ENCODE data around the gene EIF2B5.

EIF2B5 gene

DNA sequence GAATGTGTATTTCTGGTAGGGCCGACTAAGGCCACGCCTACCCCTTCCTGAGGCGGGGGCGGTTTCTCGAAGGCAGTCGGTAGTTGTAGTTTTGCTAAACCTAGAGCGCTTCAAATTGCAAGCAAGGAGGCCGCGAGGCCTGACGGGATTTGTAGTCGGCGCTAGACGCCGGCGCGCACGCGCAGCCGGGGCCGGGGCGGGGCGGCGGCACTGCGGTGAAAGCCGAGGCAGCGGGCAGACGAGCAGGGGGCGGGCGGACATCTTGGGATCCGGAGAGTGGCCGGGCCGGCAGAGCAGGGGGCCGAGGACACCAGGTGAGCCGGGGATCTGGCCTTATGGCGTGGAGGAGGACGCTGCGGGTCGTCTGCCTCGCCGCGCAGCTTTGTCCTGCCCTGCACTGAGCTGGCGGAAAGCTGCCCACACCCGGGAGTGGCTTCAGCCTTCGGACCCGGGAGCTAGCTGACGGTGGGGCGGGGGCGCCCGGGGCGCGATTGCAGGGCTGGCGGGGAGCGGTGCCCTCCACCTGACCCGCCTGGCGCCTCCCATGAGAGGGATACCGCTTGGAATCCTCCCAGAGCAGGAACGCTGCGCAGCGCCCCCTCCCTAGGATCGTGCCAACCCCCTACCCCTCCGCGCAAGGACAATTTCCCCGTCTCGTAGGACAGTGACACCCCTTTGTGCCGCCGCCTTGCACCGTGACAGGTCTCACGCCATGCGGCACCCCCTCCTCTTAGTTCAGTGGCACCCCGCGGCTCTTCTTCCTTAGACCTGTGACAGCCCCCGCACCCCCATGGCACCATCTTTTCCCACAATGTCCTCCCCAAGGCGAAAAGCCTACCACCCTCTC is 39.7 kb downstream of the EIF2B5 start, which contains the start of gene AP2M1:
Gene AP2M1, plus strand, starts transcription at position 210 of the 847 bp plus-strand sequence. CDS start 2,139 bp downstream, outside the sequence.
- peak; percentile 93 to 98 for DNase-seq

DNA sequence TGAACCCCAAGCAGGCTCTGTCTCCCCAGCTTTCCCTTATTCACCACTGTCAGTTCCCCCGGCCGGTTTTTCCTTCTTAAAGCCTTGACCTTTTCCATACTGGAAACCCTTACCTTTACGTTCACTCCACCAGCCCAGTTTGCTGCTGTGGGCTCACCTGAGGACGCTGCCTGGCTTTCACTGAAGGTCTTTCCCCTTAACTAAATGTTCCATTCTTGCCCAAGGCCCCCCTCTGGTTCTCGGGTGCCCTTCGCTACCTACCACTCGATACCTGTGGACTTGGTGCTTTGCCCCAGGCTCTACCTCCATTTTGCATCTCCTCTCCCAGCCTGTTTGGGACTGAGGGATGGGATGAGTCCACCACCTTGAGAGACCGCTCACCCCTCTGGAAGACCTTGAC is 40.3 kb downstream of the EIF2B5 start:
- no peak for DNase-seq

DNA sequence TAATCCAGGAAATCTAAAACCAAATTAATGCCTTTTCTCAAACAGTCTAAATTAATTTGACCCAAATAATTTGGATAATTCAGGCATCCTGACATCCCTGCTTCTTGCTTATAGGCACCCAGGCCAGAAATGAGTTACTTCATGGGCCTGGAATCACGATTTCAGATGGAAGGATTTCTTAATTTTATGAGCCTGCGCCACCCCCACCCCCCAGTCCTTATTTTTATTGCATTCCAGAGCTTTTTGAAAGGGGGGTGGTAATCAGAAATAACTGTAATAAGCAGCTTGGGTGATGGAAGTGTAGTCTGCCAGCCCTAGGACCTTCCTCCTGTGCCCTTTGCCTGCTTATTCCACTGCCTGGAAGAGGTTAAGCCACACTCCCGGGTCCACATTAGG is 40.8 kb downstream of the EIF2B5 start:
- no peak for DNase-seq

DNA sequence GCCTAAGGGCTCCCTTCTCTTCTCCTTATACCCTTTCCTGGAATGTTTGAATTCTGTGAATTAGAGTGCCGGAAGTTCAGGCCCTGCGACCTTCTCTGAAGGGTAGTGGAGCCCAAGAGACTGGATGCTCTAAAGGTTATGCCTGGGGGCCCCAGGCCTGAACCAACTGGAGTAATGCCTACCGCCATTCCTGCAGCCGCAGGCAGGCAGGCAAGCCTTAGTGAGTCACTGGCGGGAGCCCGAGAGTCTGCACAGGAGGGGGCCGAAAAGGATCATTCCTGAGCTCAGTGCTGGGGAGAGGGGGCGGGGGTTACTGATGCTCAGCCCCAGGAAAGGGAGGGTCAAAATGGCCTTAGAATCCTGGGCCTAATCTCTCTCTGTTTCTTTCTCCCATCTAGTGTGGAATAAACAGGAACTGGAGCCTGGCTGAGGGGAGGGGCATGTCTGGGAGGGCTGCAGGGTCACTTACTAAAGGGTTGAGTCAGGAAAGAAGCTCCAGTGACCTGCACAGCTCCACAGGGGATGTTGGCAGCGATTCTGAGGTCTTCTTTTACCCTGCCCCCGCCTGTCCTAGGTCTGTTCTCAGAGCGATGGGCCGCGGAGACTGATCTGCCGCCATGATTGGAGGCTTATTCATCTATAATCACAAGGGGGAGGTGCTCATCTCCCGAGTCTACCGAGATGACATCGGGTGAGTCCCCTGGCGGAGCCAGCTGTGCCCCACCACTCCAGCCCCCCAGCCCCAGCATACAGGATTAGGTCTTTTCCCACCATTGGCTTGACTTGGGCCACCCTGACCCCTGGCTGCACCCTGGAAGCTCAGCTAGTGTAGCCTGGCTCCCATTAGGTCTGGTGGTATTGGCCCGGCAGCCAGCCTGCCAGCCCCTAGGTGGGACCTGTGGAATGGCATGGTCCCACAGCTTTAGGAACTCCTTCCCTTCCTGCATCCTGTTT is 41.5 kb downstream of the EIF2B5 start:
- peak in 1 of 2 experiments; percentile 8 for DNase-seq

DNA sequence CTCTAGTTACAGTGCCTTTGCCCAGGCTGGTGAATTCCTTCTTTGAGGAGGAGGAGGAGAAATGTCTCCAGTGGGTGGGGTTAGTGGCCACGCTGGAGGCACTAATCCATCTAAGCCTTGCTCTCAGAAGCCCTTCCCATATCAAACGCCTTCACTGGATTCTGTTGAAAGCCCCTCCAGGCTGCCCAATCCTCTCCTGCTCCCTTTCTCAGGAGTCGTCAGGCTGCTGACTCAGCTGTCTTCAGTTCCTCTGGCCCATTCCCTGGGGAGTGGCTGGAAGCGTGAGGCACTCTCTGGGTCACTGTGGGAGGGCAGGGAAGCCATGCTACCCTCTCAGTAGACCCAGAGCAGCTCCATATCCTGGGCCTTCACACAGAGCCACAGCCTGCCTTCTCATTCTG is 42.2 kb downstream of the EIF2B5 start:
- no peak for DNase-seq

DNA sequence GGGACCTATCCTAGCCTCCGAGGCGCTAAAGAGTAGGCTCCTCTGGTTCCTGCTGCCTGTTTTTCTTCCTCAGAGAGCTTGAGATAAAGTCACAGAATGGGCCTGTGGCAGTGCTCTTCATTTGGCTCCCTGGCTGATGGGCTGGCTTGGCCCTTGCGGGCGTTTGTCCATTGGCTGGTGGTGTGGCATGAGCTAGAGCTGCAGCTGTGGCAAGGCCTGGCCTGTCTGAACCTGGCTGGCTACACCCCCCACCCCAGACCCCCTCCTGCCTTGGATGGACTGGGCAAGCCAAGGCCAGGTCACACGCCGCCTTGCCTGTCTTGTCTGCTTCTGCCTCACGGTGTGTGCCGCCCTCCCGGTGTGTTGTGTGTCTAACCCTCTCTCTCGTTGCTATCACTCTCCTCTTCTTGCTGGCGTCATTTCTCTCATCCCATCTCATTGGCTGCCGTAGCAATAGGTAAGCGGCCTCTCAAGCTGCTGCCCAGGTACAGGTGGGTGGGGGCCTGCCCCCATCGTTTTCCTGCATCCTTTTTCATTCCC is 42.7 kb downstream of the EIF2B5 start:
- DNase-seq: no peak

DNA sequence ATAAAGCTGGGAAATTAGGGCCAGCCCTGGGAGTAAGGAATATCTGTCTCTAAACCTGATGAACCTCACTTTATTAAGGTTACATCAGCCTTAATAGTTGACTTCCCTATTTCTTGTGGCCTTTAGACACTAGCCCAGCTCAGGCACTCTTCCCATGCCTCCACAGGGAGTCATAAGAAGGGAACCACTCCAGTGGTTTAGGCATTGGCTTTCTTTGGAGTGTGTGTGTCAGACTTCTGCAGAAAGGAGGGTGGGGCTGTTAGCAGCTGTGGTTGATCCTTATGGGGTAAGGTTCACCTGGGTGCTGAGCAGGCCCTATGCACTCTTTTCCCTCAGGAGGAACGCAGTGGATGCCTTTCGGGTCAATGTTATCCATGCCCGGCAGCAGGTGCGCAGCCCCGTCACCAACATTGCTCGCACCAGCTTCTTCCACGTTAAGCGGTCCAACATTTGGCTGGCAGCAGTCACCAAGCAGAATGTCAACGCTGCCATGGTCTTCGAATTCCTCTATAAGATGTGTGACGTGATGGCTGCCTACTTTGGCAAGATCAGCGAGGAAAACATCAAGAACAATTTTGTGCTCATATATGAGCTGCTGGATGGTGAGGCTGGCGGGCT is 43.5 kb downstream of the EIF2B5 start:
- no peak for DNase-seq

DNA sequence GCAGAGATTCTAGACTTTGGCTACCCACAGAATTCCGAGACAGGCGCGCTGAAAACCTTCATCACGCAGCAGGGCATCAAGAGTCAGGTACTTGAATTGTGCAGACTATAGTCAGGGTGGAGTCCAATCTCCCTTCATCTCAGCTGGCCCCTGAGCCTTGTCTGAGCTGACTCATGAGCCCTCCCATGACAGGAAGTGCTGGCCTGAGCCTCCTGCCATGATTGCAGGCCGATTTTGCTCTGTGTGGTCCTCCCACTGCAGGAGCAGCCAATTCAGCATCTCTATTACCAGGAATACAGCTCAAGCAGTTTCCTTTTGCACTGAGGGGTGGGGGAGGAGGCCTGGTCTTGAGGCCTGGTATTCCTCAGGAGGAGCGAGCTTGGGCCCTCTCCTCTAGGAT is 45.0 kb downstream of the EIF2B5 start:
- DNase-seq: no peak

DNA sequence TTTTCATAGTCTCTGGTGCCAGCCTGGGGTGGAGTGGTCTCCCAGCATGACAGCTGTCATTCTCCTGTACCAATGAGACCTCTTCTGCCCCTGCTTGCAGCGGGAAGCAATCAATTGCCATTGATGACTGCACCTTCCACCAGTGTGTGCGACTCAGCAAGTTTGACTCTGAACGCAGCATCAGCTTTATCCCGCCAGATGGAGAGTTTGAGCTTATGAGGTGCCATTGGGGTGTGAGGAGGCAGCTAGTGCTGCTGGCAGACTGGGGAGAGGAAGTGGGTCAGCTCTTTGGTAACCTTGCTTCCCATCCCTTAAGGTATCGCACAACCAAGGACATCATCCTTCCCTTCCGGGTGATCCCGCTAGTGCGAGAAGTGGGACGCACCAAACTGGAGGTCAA is 46.4 kb downstream of the EIF2B5 start:
- DNase-seq: no peak

DNA sequence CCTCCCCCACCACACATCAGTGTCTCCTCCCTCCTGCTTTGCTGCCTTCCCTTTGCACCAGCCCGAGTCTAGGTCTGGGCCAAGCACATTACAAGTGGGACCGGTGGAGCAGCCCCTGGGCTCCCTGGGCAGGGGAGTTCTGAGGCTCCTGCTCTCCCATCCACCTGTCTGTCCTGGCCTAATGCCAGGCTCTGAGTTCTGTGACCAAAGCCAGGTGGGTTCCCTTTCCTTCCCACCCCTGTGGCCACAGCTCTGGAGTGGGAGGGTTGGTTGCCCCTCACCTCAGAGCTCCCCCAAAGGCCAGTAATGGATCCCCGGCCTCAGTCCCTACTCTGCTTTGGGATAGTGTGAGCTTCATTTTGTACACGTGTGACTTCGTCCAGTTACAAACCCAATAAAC is 48.5 kb downstream of the EIF2B5 start:
- no peak for DNase-seq

DNA sequence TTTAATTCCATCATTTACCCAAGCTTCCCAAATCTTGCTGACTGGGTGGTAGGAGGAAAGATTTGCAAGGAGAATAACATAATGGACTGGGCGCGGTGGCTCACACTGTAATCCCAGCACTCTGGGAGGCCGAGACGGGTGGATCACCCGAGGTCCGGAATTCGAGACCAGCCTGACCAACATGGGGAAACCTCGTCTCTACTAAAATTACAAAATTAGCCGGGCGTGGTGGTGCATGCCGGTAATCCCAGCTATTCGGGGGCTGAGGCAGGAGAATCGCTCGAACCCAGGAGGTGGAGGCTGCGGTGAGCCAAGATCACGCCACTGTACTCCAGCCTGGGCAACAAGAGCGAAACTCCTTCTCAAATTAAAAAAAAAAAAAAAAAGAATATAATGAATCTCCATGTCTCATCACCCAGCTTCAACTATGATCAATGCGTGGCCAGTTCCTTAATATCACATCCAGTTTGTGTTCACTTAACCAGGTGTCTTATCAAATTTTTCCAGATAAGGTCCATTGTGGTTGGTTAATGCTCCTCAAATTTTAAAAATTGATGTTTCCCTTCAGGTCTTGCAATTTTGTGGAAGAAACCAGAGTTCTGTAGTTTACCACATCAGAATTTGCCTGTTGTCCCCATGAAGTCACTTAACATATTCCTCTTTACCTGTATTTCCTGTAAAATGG is 49.5 kb downstream of the EIF2B5 start:
- DNase-seq: no peak

DNA sequence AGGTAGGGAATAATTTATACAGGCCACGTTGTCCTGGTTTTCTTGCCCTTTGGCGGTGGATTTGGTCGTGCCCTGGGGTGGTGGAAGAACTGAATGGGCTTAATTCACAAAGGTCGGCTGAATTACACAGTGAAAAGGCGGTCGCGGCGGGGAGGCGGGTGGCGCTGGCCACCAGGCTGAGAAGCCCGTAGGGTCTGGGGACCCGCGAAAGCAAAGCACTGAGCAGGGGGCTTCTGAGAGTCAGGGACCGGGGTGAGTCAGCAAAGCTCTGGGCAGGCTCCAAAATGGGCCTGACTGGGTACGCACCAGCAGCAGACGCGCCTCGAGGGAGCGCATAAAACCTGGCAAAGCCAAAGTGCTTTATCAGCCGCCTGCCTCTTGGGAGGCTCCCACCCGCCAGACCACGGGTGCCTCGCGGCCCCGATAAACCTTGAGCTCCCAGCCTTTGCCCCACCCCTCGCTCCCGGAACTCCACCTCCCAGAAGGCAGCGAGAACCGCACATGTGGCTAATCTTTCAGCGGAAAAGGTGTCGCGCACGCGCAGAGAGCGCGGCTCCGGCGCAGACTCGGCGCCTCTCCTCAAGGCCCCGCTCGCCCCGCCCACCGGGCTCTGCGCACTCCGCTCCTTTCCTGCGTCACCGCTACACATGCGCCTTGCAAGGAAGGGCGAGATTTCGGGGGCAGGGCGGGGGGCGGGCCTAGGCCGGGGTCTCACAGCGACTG is 50.5 kb downstream of the EIF2B5 start:
- peak; percentile 83 to 94 for DNase-seq

DNA sequence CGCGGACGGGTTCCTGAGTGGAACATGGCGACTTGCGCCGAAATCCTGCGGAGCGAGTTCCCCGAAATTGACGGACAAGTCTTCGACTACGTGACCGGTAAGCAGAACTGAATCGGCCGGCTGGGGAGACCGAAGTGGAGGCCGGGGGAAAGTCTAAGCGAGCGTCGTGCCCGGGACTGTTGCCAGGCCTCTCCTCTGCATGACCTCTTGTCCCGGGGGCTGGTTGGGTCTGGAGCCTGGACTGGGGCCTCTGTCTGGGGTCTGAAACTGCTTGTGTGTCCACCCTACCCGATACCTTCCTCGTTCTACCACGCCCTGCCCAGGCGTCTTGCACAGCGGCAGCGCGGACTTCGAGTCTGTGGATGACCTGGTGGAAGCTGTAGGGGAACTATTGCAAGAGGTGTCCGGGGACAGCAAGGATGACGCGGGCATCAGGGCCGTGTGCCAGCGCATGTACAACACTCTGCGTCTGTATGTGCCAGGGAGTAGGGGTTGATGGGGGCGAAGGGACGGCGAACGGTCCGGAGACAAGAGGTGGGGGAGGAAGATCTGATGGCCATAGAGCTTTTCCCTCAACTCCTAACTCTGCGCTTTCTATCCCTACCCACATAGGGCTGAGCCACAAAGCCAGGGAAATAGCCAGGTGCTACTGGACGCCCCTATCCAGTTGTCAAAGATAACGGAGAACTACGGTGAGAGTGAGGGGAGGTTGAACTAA is 51.2 kb downstream of the EIF2B5 start, which contains the start of gene ABCF3:
Gene ABCF3, plus strand, starts transcription at position 16 of the 718 bp plus-strand sequence. Its CDS starts 9 bp downstream, at position 25.
- DNase-seq: no peak

DNA sequence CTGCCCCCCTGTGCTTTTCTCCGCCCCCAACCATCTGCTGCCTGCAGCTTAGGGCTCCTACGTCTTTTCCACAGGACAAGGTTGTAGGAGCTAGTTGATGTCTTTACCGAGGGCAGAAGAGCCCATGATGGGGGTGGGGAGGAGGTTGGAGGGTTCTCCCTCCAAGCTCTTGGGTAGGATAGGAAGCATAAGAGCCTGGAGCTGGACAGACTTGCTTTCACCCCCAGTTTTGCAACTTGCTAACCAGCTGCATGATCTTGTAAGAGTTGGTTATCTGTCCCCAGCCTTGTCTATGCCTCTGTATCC is 51.7 kb downstream of the EIF2B5 start:
- DNase-seq: no peak

DNA sequence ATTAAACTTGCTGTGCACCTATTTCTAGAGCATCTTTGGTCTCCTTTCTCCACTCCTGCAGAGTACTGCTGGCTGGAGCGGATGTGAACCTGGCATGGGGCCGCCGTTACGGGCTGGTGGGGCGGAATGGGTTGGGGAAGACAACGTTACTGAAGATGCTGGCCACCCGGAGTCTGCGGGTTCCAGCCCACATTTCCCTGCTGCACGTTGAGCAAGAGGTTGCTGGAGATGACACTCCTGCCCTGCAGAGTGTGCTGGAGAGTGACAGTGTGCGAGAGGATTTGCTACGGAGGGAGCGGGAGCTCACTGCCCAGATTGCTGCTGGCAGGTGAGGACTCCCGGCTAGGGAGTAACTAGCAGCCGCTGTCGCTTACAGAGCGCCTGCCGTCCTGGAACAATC is 52.9 kb downstream of the EIF2B5 start:
- DNase-seq: no peak

DNA sequence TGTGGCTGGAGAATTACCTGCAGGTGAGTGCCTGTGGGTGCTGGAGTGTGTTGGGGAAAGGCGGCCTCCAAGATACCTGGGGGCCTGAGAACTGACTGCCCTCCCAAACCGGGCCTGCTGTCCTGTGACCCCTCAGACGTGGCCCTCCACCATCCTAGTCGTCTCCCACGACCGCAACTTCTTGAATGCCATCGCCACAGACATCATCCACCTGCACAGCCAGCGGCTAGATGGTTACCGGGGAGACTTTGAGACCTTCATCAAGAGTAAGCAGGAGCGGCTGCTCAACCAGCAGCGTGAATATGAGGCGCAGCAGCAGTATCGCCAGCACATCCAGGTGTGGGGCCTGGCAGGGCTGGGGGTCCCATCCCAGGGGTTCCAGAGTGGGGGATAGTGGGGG is 54.3 kb downstream of the EIF2B5 start:
- no peak for DNase-seq

DNA sequence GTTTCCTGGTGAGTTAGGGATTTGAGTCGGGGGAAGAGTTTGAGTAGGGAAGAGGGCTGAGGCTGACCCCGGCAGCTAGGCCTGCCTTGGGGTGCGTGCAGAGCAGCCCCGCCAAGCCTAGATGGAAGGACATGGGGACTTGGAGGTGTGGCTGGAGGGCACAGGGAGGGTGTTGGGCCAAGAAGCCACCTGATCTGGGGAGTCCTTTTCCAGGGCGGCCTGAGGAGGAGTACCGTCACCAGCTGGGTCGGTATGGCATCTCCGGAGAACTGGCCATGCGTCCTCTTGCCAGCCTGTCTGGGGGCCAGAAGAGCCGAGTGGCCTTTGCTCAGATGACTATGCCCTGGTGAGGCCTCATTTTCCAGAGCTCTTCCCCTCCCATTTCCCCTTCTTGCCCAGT is 57.7 kb downstream of the EIF2B5 start:
- no peak for DNase-seq

DNA sequence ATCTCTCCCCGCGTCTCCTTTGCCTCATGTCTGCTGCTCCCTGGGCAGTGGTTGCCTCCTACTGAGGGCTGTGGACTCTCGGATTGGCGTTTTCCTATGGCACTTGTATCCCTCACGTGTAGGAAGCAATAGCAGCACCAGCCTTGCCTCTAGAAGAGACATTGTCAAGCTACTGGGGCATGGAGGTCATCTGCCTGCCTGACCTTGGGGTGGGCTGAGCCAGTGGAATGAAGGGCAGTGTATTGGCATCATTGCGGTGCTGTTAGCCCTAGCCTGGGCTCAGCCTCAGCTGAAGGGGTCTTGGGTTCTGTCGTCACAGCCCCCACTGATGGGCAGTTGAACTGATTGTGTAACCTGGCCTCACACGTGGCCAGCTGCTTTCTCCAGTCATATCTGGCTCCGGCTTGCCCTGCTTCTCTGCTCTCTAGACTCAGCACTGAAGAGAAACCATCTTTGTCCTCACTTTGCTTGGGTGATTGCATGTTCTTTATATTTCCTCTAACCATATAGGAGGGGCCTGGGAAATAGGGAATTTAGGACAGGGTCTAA is 58.9 kb downstream of the EIF2B5 start:
- DNase-seq: no peak
